ENCODE measurements around the gene KCTD16. TPM values are rescaled to one million over a fixed set of nuclear protein-coding genes. Genes with fewer than 3 reads are reported as not detected.

Gene KCTD16
- polyA plus RNA-seq, 1 donor (not counting 4 experiments of a cell fraction or from before 2014, with no cell fraction given), result 0.04 TPM

- H3K9me3 ChIP-seq (ENCODE audit: control insufficient read depth, low read depth, low read length), result no peaks in the 10 kb centered on the region
- no peaks in the 10 kb centered on the region for H4K20me1 ChIP-seq (ENCODE audit: control insufficient read depth, extremely low read depth, insufficient read depth, low read length)
- H3K27me3 ChIP-seq (ENCODE audit: control insufficient read depth, extremely low read depth, insufficient read depth, low read length), result no peaks in the 10 kb centered on the region
- DNase-seq (ENCODE audit: low read depth, low spot score) (no peak), FAIRE-seq (no peak)
- H3K4me2 ChIP-seq (ENCODE audit: control insufficient read depth, extremely low read depth, insufficient read depth, low read depth, low read length), result no peak overlapping the region
- H2AFZ ChIP-seq (ENCODE audit: control insufficient read depth, low read length), result no peak overlapping the region
- dilution Hi-C loops (cut with MboI; ENCODE audit: extremely low pct_ligation_motif_present, low sequenced_read_pairs), result no loop called here
- no peaks in the 10 kb centered on the region for H3K79me2 ChIP-seq (ENCODE audit: control insufficient read depth, insufficient read depth, low read length)
- H3K4me3 ChIP-seq (ENCODE audit: control insufficient read depth in 2 of 3, extremely low read depth in 1 of 3, insufficient read depth in 2 of 3, low read depth in 1 of 3, low read length in 3 of 3), result no peak overlapping the region
- no peaks in the 10 kb centered on the region for H3K9me1 ChIP-seq (ENCODE audit: control insufficient read depth, extremely low read depth, insufficient read depth, low read length)
- H3K4me1 ChIP-seq (ENCODE audit: control insufficient read depth, extremely low read depth, insufficient read depth, low read length), result no peaks in the 10 kb centered on the region
- no peak overlapping the region for H3K9ac ChIP-seq (ENCODE audit: control insufficient read depth, extremely low read depth, insufficient read depth, low read length)
- H3K36me3 ChIP-seq (ENCODE audit: control insufficient read depth in 2 of 2, extremely low read depth in 1 of 2, insufficient read depth in 2 of 2, low read length in 2 of 2), result no peaks in the 10 kb centered on the region
- no peak overlapping the region for H3K27ac ChIP-seq (ENCODE audit: control insufficient read depth, insufficient read depth, low read length)
- no peak for TF ChIP-seq EZH2 (IDR thresholded peaks at IDR 0.05; ENCODE audit: low read length)
- TF ChIP-seq CTCF (optimal IDR thresholded peaks at IDR 0.05 in 1 of 3, IDR thresholded peaks at IDR 0.05 in 1 of 3, conservative IDR thresholded peaks at IDR 0.05 in 1 of 3; ENCODE audit: extremely low read depth in 1 of 3, insufficient read depth in 2 of 3, low read length in 3 of 3), result no peak
Observed at GRCh38 chr5:144128844-144129243, 41.8 kb upstream of the KCTD16 start.

GRCh38 chr5:144130306-144130705 lies 40.4 kb upstream of the KCTD16 start:
- no peak for FAIRE-seq
- TF ChIP-seq EZH2 (IDR thresholded peaks at IDR 0.05; ENCODE audit: low read length) (no peak), CTCF (optimal IDR thresholded peaks at IDR 0.05 in 1 of 3, IDR thresholded peaks at IDR 0.05 in 1 of 3, conservative IDR thresholded peaks at IDR 0.05 in 1 of 3; ENCODE audit: extremely low read depth in 1 of 3, insufficient read depth in 2 of 3, low read length in 3 of 3) (no peak)
- no peak overlapping the region for H3K4me3 ChIP-seq (ENCODE audit: control insufficient read depth in 2 of 3, extremely low read depth in 1 of 3, insufficient read depth in 2 of 3, low read depth in 1 of 3, low read length in 3 of 3)

More at GRCh38 chr5:144130306-144130705, 40.4 kb upstream of the KCTD16 start:
- Histone ChIP-seq H3K36me3 (ENCODE audit: control insufficient read depth in 2 of 2, extremely low read depth in 1 of 2, insufficient read depth in 2 of 2, low read length in 2 of 2) (no peaks in the 10 kb centered on the region), H2AFZ (ENCODE audit: control insufficient read depth, low read length) (no peak overlapping the region), H3K27me3 (ENCODE audit: control insufficient read depth, extremely low read depth, insufficient read depth, low read length) (no peaks in the 10 kb centered on the region), H3K9me1 (ENCODE audit: control insufficient read depth, extremely low read depth, insufficient read depth, low read length) (no peaks in the 10 kb centered on the region), H3K9me3 (ENCODE audit: control insufficient read depth, low read depth, low read length) (no peaks in the 10 kb centered on the region), H3K27ac (ENCODE audit: control insufficient read depth, insufficient read depth, low read length) (no peak overlapping the region), H3K79me2 (ENCODE audit: control insufficient read depth, insufficient read depth, low read length) (no peaks in the 10 kb centered on the region), H3K4me2 (ENCODE audit: control insufficient read depth, extremely low read depth, insufficient read depth, low read depth, low read length) (no peak overlapping the region), H3K9ac (ENCODE audit: control insufficient read depth, extremely low read depth, insufficient read depth, low read length) (no peak overlapping the region), H3K4me1 (ENCODE audit: control insufficient read depth, extremely low read depth, insufficient read depth, low read length) (no peaks in the 10 kb centered on the region), H4K20me1 (ENCODE audit: control insufficient read depth, extremely low read depth, insufficient read depth, low read length) (no peaks in the 10 kb centered on the region)
- dilution Hi-C loops (cut with MboI; ENCODE audit: extremely low pct_ligation_motif_present, low sequenced_read_pairs), result no loop called here
- no peak for DNase-seq (ENCODE audit: low read depth, low spot score)
